Vagina (tissue), 2 donors: ENCODE results near the gene L1CAM. TPM values are rescaled to one million over a fixed set of nuclear protein-coding genes. Genes with fewer than 3 reads are reported as not detected.

Source experiments
- DNase-seq, 2 donors: peaks; one replicate each; pipeline ENCODE4 v3.0.0-alpha.2; 2017; ENCODE audit errors: extremely low spot score in 2 of 2
- H3K27ac ChIP-seq: fragments of 200-600 bp; sonication (generic); one replicate; pipeline ENCODE4 v1.5.1; 2019
- H3K27me3 ChIP-seq: fragments of 200-600 bp; sonication (generic); one replicate; pipeline ENCODE4 v1.5.1; 2019
- H3K36me3 ChIP-seq, 2 donors: fragments of 200-600 bp; sonication (generic); one replicate each; pipeline ENCODE4 v1.5.1; 2017 to 2019
- H3K4me1 ChIP-seq: fragments of 200-600 bp; sonication (generic); one replicate; pipeline ENCODE4 v1.5.1; 2019
- H3K4me3 ChIP-seq, 2 donors: fragments of 200-600 bp; sonication (generic); 1 replicate in 1 of 2; 2 replicates in 1 of 2; pipeline ENCODE4 v1.5.1; 2016 to 2019
- H3K9me3 ChIP-seq: fragments of 200-600 bp; sonication (generic); one replicate; pipeline ENCODE4 v1.5.1; 2019
- CTCF ChIP-seq, 3 experiments: fragments of 450-650 bp in 2 of 3; fragments of 200-600 bp in 1 of 3; sonication (generic) in 1 of 3; IDR thresholded peaks; one replicate each; pipeline ENCODE4 v1.5.1; 2017 to 2019; ENCODE audit warnings: antibody characterized with exemption in 3 of 3, mild to moderate bottlenecking in 2 of 3, moderate library complexity in 2 of 3
- POLR2A ChIP-seq, 2 donors: fragments of 450-650 bp; IDR thresholded peaks; one replicate each; pipeline ENCODE4 v1.6.1; 2017; ENCODE audit warnings: antibody characterized with exemption in 2 of 2, mild to moderate bottlenecking in 2 of 2, moderate library complexity in 2 of 2
- POLR2AphosphoS5 ChIP-seq, 2 donors: sonication (generic); formaldehyde crosslinking; IDR thresholded peaks; one replicate each; pipeline ENCODE4 v1.9.0; 2017; ENCODE audit warnings: antibody characterized with exemption in 2 of 2, mild to moderate bottlenecking in 2 of 2, low read depth in 1 of 2; ENCODE audit not compliant: insufficient read depth in 1 of 2
- intact Hi-C: fragments of 100-400 bp; cut with DNase I; formaldehyde crosslinking; loops from one replicate; pipeline ENCODE4 v1.15.1; 2023
- total RNA-seq: library from RNA; depleted of rRNA; stranded (reverse); fragments of >200 nt; gene quantifications from one replicate; pipeline ENCODE4 v1.2.3, GENCODE V29; 2016

The L1CAM gene
- total RNA-seq, 1 donor from 2014 or later, result 9.6 TPM

- Histone ChIP-seq H3K36me3 (no peaks in the 10 kb centered on the region), H3K27me3 (no peaks in the 10 kb centered on the region), H3K4me1 (no peaks in the 10 kb centered on the region), H3K27ac (no peak overlapping the region), H3K9me3 (no peaks in the 10 kb centered on the region), H3K4me3 (no peak overlapping the region)
- intact Hi-C loops, result no loop called here
- TF ChIP-seq POLR2AphosphoS5 (IDR thresholded peaks at IDR 0.05; ENCODE audit: insufficient read depth in 1 of 2, low read depth in 1 of 2) (no peak), POLR2A (IDR thresholded peaks at IDR 0.05) (no peak), CTCF (IDR thresholded peaks at IDR 0.05) (no peak)
- no peak for DNase-seq
Measured at GRCh38 chrX:153911798-153912197, 25.8 kb upstream of the L1CAM start.

- H3K27ac ChIP-seq, result no peak overlapping the region
- no peaks in the 10 kb centered on the region for H3K27me3 ChIP-seq
- DNase-seq, result no peak
- intact Hi-C loops, result no loop called here
- H3K4me3 ChIP-seq, result no peak overlapping the region
- H3K36me3 ChIP-seq, result no peaks in the 10 kb centered on the region
- no peaks in the 10 kb centered on the region for H3K9me3 ChIP-seq
- TF ChIP-seq POLR2AphosphoS5 (IDR thresholded peaks at IDR 0.05; ENCODE audit: insufficient read depth in 1 of 2, low read depth in 1 of 2), result no peak
- no peak for TF ChIP-seq POLR2A (IDR thresholded peaks at IDR 0.05)
- no peak for TF ChIP-seq CTCF (IDR thresholded peaks at IDR 0.05)
- H3K4me1 ChIP-seq, result no peaks in the 10 kb centered on the region
Measured at GRCh38 chrX:153910446-153910845, 24.5 kb upstream of the L1CAM start.

GRCh38 chrX:153909980-153910360, 24.0 kb upstream of the L1CAM start:
- Histone ChIP-seq H3K9me3 (no peaks in the 10 kb centered on the region), H3K4me1 (no peaks in the 10 kb centered on the region), H3K4me3 (no peak overlapping the region), H3K27me3 (no peaks in the 10 kb centered on the region), H3K36me3 (no peaks in the 10 kb centered on the region), H3K27ac (no peak overlapping the region)
- intact Hi-C loops, result no loop called here
- DNase-seq, result no peak
- no peak for TF ChIP-seq CTCF (IDR thresholded peaks at IDR 0.05)
- TF ChIP-seq POLR2AphosphoS5 (IDR thresholded peaks at IDR 0.05; ENCODE audit: insufficient read depth in 1 of 2, low read depth in 1 of 2), result no peak
- TF ChIP-seq POLR2A (IDR thresholded peaks at IDR 0.05), result no peak

- H3K27ac ChIP-seq, result no peak overlapping the region
- H3K9me3 ChIP-seq, result no peaks in the 10 kb centered on the region
- no peaks in the 10 kb centered on the region for H3K27me3 ChIP-seq
- DNase-seq, result no peak
- H3K4me3 ChIP-seq, result no peak overlapping the region
- TF ChIP-seq POLR2AphosphoS5 (IDR thresholded peaks at IDR 0.05; ENCODE audit: insufficient read depth in 1 of 2, low read depth in 1 of 2) (no peak), CTCF (IDR thresholded peaks at IDR 0.05) (no peak), POLR2A (IDR thresholded peaks at IDR 0.05) (no peak)
- H3K36me3 ChIP-seq, result no peaks in the 10 kb centered on the region
- intact Hi-C loops, result no loop called here
- peaks cover 4% of the 10 kb centered on the region for H3K4me1 ChIP-seq
Measured at GRCh38 chrX:153909024-153909979, 23.3 kb upstream of the L1CAM start.

GRCh38 chrX:153908219-153908860, 22.4 kb upstream of the L1CAM start:
- DNase-seq, result no peak
- H3K4me1 ChIP-seq, result peaks cover 12% of the 10 kb centered on the region
- H3K27ac ChIP-seq, result no peak overlapping the region
- H3K36me3 ChIP-seq, result no peaks in the 10 kb centered on the region
- no peaks in the 10 kb centered on the region for H3K27me3 ChIP-seq
- no peaks in the 10 kb centered on the region for H3K9me3 ChIP-seq
- no peak for TF ChIP-seq POLR2AphosphoS5 (IDR thresholded peaks at IDR 0.05; ENCODE audit: insufficient read depth in 1 of 2, low read depth in 1 of 2)
- TF ChIP-seq CTCF (IDR thresholded peaks at IDR 0.05), result no peak
- intact Hi-C loops, result no loop called here
- no peak overlapping the region for H3K4me3 ChIP-seq
